ENCODE data around the gene SPNS1.
"Not testable (repeated sequence)": the region's sequence is repeated elsewhere in the genome, so short reads cannot be mapped to it uniquely, and the experiment has no call there.

SPNS1 gene

GRCh38 chr16:28990375-28991040 lies 15.9 kb downstream of the SPNS1 start:
- DNase-seq, result peak in 2 of 4 experiments; percentile 10 to 48

- no peak for DNase-seq
Measured at GRCh38 chr16:28991687-28992086, 17.1 kb downstream of the SPNS1 start.

DNA sequence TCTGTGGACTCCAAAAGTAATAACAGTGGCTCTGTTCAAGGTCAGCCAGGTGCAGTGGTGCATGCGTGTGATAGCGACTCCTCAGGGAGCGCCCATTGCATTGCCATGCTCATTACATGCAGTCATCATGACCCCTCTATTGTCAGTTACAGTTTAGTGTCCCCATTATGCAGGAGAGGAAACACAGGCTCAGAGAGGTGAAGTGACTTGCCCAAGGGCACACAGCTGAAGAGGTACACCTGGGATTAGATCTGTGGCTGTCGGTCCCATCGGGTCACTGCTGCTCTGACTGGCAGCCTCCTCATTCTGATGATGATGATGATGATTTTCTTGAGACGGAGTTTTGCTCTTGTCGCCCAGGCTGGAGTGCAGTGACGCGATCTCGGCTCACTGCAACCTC lies 17.9 kb downstream of the SPNS1 start:
- no peak for DNase-seq

GRCh38 chr16:28998837-28999236 lies 24.3 kb downstream of the SPNS1 start:
- DNase-seq, result no peak

GRCh38 chr16:28999577-28999976 lies 25.0 kb downstream of the SPNS1 start:
- no peak for DNase-seq

DNA sequence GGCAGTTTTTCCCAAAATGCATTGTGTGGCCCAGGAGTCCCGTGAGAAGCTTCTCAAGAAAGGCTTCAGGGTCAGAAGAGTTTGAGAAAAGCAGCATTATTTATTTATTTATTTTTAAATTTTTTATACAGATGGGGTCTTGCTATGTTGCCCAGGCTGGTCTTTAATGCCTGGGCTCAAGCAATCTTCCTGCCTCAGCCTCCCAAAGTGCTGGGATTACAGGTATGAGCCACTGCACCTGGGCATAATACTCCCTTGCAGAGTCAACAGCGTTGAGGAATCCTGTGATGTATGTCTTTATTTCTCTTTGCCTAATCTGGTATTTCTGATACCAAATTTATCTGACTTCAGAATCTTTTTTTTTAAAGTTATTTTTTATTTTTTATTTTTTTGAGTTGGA lies 25.4 kb downstream of the SPNS1 start:
- DNase-seq, result no peak

- DNase-seq, result not testable (repeated sequence)
Measured at GRCh38 chr16:29004496-29005139, 30.0 kb downstream of the SPNS1 start.

DNA sequence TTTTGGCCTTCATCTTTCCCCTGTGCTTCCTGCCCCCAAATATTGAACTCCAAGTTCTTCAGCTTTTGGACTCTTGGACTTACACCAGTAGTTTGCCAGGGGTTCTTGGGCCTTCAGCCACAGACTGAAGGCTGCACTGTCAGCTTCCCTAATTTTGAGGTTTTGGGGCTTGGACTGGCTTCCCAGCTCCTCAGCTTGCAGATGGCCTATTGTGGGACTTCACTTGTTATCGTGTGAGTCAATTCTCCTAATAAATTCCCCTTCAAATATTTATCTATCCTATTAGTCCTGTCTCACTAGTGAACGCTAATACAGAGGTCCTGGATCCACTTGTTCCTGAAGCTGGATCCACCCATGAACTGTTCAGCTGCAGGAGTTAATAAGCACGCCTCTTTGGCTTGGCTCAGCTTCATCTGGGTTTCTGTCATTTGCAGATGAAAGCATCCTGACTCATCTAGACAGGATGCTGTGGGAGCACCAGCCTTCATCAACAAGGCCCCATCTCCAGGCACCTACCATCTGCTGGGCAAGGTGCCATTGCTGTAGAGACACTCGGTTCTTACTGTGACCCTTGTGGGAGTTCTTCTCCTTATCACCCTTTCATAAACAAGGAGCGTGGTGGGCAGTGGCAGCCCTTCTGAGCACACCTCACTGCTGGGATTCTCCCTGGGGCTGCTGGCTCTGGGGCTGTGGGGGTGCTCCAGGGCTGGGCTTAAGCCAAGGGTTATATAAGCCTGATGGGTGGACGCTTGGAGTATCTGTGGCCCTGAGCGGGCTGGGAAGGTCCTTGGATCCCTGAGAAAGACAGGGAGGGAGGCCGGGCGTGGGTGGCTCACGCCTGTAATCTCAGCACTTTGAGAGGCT lies 33.4 kb downstream of the SPNS1 start:
- peak in 3 of 4 experiments; percentile 37 to 69 (median 51) for DNase-seq

- no peak for DNase-seq
Measured at GRCh38 chr16:29009050-29009837, 34.7 kb downstream of the SPNS1 start.

GRCh38 chr16:29009838-29010166 lies 35.2 kb downstream of the SPNS1 start:
- DNase-seq, result no peak

DNA sequence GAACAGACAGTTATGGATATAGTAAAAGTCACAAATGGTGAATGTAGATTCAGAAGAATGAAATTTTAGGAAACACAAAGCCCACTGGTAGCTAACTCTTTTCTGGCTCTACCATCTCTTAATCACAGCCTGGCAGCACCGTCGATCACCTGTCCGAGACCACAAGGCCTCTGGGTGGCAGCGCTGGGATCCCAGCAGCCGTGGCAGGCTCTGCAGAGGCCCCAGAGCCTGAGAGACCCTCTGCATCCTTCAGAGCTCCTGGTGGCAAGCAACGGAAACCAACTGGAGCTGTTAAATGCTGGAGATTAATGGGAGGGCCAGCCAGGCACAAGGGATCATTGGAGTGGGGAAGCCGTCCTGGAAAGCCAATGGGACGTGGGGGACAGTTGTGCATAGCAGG lies 36.5 kb downstream of the SPNS1 start:
- no peak for DNase-seq

DNA sequence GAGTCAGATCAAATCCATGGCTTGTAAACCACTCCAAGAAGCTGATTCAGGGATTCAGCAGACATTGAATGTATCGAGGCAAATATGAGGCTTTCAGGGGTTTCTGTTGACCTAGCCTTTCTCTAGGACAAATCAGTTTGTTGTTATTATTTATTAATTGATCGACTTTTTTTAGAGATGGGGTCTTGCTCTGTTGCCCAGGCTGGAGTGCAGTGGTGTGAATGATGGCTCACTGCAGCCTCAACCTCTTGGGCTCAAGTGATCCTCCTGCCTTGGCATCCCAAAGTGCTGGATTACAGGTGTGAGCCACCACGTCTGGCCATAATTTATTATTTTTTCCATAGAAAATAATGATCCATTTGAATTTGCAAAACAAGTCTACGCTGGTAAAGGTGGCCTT lies 37.3 kb downstream of the SPNS1 start:
- no peak for DNase-seq

DNA sequence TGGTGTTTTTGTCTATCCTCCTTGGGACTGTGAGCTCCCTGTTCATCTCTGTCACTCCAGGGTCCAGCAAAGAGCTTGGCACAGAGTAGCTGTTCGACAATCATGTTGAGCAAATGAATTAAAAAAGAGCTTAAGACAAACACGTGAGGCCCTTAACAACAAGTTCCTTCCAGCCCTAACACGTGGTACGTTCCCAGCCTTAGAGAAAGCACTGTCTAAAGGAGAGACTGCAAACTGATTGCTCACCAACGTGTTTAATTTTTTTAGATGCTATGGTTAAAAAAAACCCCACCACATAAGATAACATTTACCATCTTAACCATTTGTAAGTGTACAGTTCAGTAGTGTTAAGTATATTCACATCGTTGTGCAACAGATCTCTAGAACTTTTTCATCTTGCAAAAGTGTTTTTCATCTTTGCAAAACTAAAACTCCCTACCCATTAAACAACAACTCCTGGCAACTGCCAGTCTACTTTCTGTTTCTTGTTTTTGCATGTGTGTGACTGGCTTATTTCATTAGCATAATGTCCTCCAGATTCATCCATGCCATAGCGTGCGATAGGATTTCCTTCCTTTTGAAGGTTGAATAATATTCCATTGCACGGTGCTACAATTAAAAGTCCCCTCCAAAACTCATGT lies 38.5 kb downstream of the SPNS1 start:
- peak in 1 of 4 experiments; percentile 13 for DNase-seq

GRCh38 chr16:29014561-29015069 lies 40.0 kb downstream of the SPNS1 start:
- no peak for DNase-seq

DNA sequence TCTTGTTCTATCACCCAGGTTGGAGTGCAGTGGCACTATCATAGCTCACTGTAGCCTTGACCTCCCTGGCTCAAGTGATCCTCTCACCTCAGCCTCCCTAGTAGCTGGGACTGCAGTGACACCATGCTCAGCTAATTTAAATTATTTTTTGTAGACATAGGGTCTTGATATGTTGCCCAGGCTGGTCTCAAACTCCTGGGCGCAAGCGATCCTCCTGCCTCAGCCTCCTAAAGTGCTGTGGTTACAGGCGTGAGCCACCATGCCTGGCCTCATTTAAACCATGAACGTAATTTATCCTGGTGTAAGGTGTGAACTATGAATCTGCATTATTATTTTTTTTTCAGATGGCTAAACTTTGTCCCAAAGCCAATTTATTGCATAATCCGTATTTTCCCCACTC lies 47.6 kb downstream of the SPNS1 start:
- DNase-seq, result no peak

DNA sequence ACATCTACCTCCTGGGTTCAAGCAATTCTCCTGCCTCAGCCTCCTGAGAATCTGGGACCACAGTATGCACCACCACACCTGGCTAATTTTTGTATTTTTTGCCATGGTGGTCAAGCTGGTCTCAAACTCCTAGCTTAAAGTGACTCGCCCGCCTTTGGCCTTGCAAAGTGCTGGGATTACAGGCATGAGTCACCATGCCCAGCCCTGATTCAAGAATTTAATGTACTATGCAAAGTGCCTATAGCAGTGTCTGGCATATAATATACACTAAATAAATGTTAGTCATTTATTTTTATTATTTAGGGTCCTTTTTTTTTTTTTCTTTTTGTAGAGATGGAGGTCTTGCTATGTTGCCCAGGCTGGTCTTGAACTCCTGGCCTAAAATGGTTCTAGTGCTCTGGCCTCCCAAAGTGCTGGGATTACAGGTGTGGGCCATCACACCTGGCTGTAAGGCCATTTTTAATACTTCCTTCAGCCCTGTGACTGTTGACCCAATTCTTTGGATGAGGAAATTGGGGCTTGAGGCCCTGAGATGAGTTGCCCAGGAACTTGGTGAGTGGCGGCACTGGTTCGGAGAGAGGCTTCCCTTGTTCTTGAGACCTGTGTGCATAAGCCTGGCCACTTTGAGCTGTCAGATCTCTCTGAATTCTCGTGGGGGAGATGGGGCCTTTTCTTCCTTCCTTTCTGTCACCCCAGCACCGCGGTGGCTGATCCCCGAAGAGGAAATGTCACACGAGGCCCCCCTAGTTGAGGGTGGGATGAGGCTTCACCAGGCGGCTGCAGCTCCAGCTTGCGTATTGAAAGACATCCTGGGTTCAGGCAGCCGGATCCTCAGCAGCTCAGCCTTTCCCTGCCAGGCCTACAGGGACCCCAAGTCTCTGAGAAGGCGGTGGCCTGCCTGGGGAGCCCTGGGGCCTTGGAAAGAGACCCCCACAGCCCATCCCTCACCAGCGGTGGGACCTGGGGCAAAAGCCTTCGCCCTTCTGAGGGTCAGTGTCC lies 49.0 kb downstream of the SPNS1 start:
- DNase-seq, result no peak

DNA sequence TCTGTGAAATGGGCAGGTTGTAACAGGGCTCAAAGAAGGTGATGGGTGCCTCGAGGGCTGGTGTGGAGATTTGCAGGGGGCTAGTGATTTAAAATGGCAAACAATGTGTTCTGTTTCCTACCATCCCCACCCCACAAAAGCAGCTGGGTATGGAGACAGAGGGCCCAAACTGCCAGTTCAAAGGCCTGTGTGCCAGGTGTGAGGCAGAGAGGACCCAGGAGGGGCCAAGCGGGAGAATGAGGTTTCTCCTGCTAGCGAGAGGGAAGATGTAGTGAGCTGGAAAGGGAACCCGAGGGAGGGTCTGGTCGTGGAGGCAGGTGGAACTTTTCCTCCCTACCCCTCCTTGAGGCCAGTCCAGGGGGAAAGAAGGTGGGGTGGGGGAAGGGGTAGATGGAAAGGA lies 49.7 kb downstream of the SPNS1 start:
- no peak for DNase-seq

DNA sequence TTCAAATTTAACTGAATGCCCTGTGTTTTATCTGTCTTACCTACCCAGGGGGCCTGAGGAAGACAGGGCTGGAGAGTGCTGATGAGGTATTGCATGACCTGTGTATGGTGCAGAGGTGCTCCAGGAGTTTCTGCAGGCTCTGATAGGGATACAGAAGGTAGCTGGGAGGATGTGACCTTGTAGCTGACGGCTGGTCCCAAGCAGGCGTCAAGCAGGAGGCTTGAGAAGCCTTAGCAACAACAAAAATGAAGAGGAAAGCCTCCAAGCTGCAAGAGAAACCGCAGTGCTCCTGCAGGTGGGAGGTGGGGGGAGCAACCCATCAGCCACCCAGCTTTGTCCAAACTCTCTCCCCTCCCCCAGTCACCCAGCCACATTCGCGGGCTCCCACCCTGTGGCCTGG lies 50.6 kb downstream of the SPNS1 start:
- DNase-seq, result peak in 1 of 4 experiments; percentile 16

DNA sequence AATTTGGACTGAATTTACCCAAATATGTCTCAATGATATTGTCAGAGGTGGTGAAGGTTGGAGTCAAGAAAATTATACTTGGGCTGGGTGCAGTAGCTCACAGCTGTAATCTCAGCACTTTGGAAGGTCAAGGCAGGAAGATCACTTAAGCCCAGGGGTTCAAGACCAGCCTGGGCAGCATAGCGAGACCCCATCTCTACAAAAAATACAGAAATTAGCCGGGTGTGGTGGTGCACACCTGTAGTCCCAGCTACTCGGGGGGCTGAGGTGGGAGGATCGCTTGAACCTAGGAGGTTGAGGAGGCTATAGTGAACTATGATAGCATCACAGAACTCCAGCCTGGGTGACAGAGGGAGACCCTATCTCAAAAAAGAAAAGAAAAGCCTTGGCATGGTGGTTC lies 51.2 kb downstream of the SPNS1 start:
- no peak for DNase-seq

GRCh38 chr16:29028457-29029167 lies 54.0 kb downstream of the SPNS1 start:
- no peak for DNase-seq

All from activated naive CD4-positive, alpha-beta T cell (primary cell).